Right lobe of liver (tissue), 4 donors: ENCODE results near the gene SHISA9.

ENCODE experiments used
- CTCF ChIP-seq, 4 donors: fragments of 200-600 bp in 3 of 4; fragments of 450-650 bp in 1 of 4; IDR thresholded peaks; one replicate each; pipeline versions ENCODE4 v1.5.1 to v1.8.0; 2016 to 2022; ENCODE audit warnings: antibody characterized with exemption in 4 of 4, mild to moderate bottlenecking in 2 of 4
- POLR2A ChIP-seq: fragments of 450-650 bp; IDR thresholded peaks from one replicate; pipeline ENCODE4 v1.6.1; 2017; ENCODE audit warnings: antibody characterized with exemption, mild to moderate bottlenecking
- donor health status: DM: no; HTN: no; CAD: no.
- donor health status: DM: no; HTN: no; CAD: no.
- donor health status: DM: no; HTN: yes; CAD: no.

- TF ChIP-seq CTCF (IDR thresholded peaks at IDR 0.05) (no peak), POLR2A (no peak)
These were observed 8.2 kb upstream of the SHISA9 start for GRCh38 chr16:12893050-12893750.
